HepG2 (cell line): Measurements from ENCODE around the gene ZNF277. TPM values are rescaled to one million over a fixed set of nuclear protein-coding genes. Genes with fewer than 3 reads are reported as not detected.
A peak's percentile ranks its signal among the peaks of the same experiment; 100 is the strongest.

Source experiments
- AKAP8 ChIP-seq: sonication (generic); formaldehyde crosslinking; IDR thresholded peaks from 2 replicates; pipeline ENCODE4 v1.5.1; 2020; ENCODE audit warnings: mild to moderate bottlenecking, missing genetic modification reagents
- ARID2 ChIP-seq: sonication (generic); formaldehyde crosslinking; IDR thresholded peaks from 2 replicates; pipeline ENCODE4 v1.8.1; 2022; ENCODE audit warnings: mild to moderate bottlenecking, missing genetic modification reagents, borderline replicate concordance
- ARNT2 ChIP-seq: sonication (generic); formaldehyde crosslinking; IDR thresholded peaks from 2 replicates; pipeline ENCODE4 v1.8.0; 2022; ENCODE audit warnings: mild to moderate bottlenecking, low read depth, missing genetic modification reagents, moderate library complexity
- FOXC1 ChIP-seq: sonication (generic); formaldehyde crosslinking; IDR thresholded peaks from 2 replicates; pipeline ENCODE4 v1.8.0; 2022; ENCODE audit warnings: mild to moderate bottlenecking, missing genetic modification reagents, borderline replicate concordance
- FOXM1 ChIP-seq: sonication (generic); formaldehyde crosslinking; IDR thresholded peaks from 2 replicates; pipeline ENCODE4 v1.5.0; 2020; ENCODE audit warnings: missing genetic modification reagents
- GATA4 ChIP-seq: sonication (generic); IDR thresholded peaks from 2 replicates; pipeline ENCODE4 v1.6.1; 2016; ENCODE audit warnings: antibody characterized with exemption, low read depth, borderline replicate concordance
- GATAD1 ChIP-seq: IDR thresholded peaks from 2 replicates; pipeline ENCODE4 v1.6.1; 2016; ENCODE audit warnings: missing genetic modification reagents, missing compliant biosample characterization
- HHEX ChIP-seq: IDR thresholded peaks from 2 replicates; pipeline ENCODE4 v1.6.1; 2016; ENCODE audit warnings: control low read depth
- HMGA1 ChIP-seq: sonication (generic); formaldehyde crosslinking; conservative IDR thresholded peaks from 2 replicates; pipeline ENCODE4 v1.4.0; 2020; ENCODE audit warnings: missing genetic modification reagents
- HNRNPH1 ChIP-seq: fragments of 200-400 bp; formaldehyde crosslinking; optimal IDR thresholded peaks from 2 replicates; pipeline ENCODE3; 2017; ENCODE audit warnings: mild to moderate bottlenecking, low read depth, low read length
- SNAPC2 ChIP-seq: sonication (generic); formaldehyde crosslinking; IDR thresholded peaks from 2 replicates; pipeline ENCODE4 v1.8.1; 2022; ENCODE audit warnings: mild to moderate bottlenecking, missing genetic modification reagents
- SOX13 ChIP-seq, 3 experiments: fragments of 450-650 bp in 1 of 3; sonication (generic) in 1 of 3; formaldehyde crosslinking in 1 of 3; IDR thresholded peaks in 2 of 3; conservative IDR thresholded peaks in 1 of 3; 2 replicates each; pipeline versions ENCODE4 v1.5.0 to v1.6.1; 2016 to 2020; ENCODE audit warnings: antibody characterized with exemption in 1 of 3, mild to moderate bottlenecking in 1 of 3, missing compliant biosample characterization in 1 of 3, missing genetic modification reagents in 1 of 3, moderate library complexity in 1 of 3
- SRY ChIP-seq: sonication (generic); formaldehyde crosslinking; IDR thresholded peaks from 2 replicates; pipeline ENCODE4 v1.8.0; 2022; ENCODE audit warnings: mild to moderate bottlenecking, missing genetic modification reagents
- TBX2 ChIP-seq: sonication (generic); formaldehyde crosslinking; IDR thresholded peaks from 2 replicates; pipeline ENCODE4 v1.5.0; 2020; ENCODE audit warnings: missing genetic modification reagents, mild to moderate bottlenecking, borderline replicate concordance
- TCF12 ChIP-seq, 2 experiments: fragments of 450-650 bp in 1 of 2; sonication (generic) in 1 of 2; formaldehyde crosslinking in 1 of 2; IDR thresholded peaks; 2 replicates each; pipeline versions ENCODE4 v1.6.1 to v1.8.0; 2017 to 2022; ENCODE audit warnings: antibody characterized with exemption in 1 of 2, mild to moderate bottlenecking in 1 of 2, missing genetic modification reagents in 1 of 2, moderate library complexity in 1 of 2
- TCF7L2 ChIP-seq: IDR thresholded peaks from 2 replicates; pipeline ENCODE4 v1.6.1; 2011; ENCODE audit warnings: mild to moderate bottlenecking, low read depth, low read length, moderate library complexity
- TOE1 ChIP-seq: sonication (generic); formaldehyde crosslinking; IDR thresholded peaks from 2 replicates; pipeline ENCODE4 v1.4.0; 2020; ENCODE audit warnings: mild to moderate bottlenecking, missing genetic modification reagents
- ZBTB21 ChIP-seq: sonication (generic); formaldehyde crosslinking; IDR thresholded peaks from 2 replicates; pipeline ENCODE4 v1.4.0; 2020; ENCODE audit warnings: missing genetic modification reagents
- ZFP82 ChIP-seq: sonication (generic); formaldehyde crosslinking; IDR thresholded peaks from 2 replicates; pipeline ENCODE4 v1.5.1; 2020; ENCODE audit warnings: mild to moderate bottlenecking, missing genetic modification reagents, borderline replicate concordance
- ZIK1 ChIP-seq: sonication (generic); formaldehyde crosslinking; IDR thresholded peaks from 2 replicates; pipeline ENCODE4 v1.5.0; 2020; ENCODE audit warnings: mild to moderate bottlenecking, low read depth, missing genetic modification reagents, borderline replicate concordance
- ZNF329 ChIP-seq: sonication (generic); formaldehyde crosslinking; IDR thresholded peaks from 2 replicates; pipeline ENCODE4 v1.9.0; 2021; ENCODE audit warnings: low read depth, mild to moderate bottlenecking, missing genetic modification reagents
- ZNF446 ChIP-seq: sonication (generic); formaldehyde crosslinking; IDR thresholded peaks from 2 replicates; pipeline ENCODE4 v1.5.0; 2020; ENCODE audit warnings: mild to moderate bottlenecking, missing genetic modification reagents
- ZNF614 ChIP-seq: IDR thresholded peaks from 2 replicates; pipeline ENCODE4 v1.6.1; 2018; ENCODE audit warnings: missing biosample characterization, missing genetic modification reagents, inconsistent platforms, borderline replicate concordance
- ZNF644 ChIP-seq: IDR thresholded peaks from 2 replicates; pipeline ENCODE4 v1.6.1; 2016; ENCODE audit warnings: low read depth
- polyA plus RNA-seq, 8 experiments: library from polyadenylated mRNA; depleted of rRNA in 3 of 8; stranded (reverse) in 7 of 8; unstranded in 1 of 8; fragments of >200 nt; fragmentation: Illumina TruSeq in 4 of 8; extraction: Trizol in 4 of 8; gene quantifications; 2 replicates each; pipeline versions ENCODE4 v1.2.1 to v1.2.3, GENCODE V29; 2011 to 2016; ENCODE audit warnings: low read depth in 4 of 8, missing spikeins in 1 of 8, mixed read lengths in 1 of 8; ENCODE audit not compliant: insufficient read depth in 1 of 8
- total RNA-seq, 5 experiments: library from RNA; depleted of rRNA; stranded (reverse); fragments of >200 nt; fragmentation: Illumina TruSeq; extraction: Trizol; gene quantifications; 2 replicates each; pipeline ENCODE4 v1.2.3, GENCODE V29; 2016; ENCODE audit warnings: low read depth in 1 of 5
- TF ChIP-seq, protein P1 (sequence below): sonication (generic); IDR thresholded peaks from 2 replicates; pipeline ENCODE4 v1.6.1; 2016; ENCODE audit warnings: low read depth, borderline replicate concordance
- TF ChIP-seq, protein P2 (sequence below): sonication (generic); formaldehyde crosslinking; IDR thresholded peaks from 2 replicates; pipeline ENCODE4 v1.5.1; 2020; ENCODE audit warnings: mild to moderate bottlenecking, missing genetic modification reagents, borderline replicate concordance
- TF ChIP-seq, protein P3 (sequence below): sonication (generic); formaldehyde crosslinking; IDR thresholded peaks from 2 replicates; pipeline ENCODE4 v1.5.0; 2020; ENCODE audit warnings: missing genetic modification reagents

ZNF277 gene
- total and polyA plus RNA-seq, 2 of the 13 experiments (the other 11 are each of a cell fraction or from before 2014, with no cell fraction given): 29.1 to 30.1 TPM

DNA sequence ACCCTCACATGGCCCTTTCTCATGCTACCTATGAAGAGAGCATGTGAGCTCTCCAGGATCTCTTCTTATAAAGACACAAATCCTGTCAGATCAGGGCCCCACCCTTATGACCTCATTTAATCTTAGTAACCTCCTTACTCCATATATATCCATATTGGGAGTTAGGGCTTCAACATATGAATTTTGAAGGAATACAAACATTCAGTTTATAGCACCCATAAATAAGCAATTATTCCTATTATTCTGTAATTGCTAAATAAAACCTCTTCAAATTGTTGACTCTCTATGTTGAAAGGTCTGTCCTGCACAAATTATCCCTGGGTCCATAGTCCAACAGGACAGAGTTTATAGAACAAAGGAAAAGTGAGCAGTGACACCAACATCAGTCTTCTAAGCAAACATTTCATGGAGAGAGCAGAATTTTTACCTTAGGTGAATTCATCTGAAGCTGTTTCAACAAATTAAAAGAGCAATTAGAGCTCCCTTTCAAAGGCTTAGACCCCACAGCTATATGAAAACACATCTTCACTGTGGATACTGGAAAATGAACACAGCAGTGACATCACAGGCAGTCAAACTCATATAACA, 12.5 kb upstream of the ZNF277 start (continued):
- TF ChIP-seq TOE1: no peak
- TF ChIP-seq ZNF446: no peak
- TF ChIP-seq GATAD1 (CRISPR knock-in tag): 0 out of 2 replicates have a peak, but pooled peaks have one; percentile 33
- TF ChIP-seq, protein P1, sequence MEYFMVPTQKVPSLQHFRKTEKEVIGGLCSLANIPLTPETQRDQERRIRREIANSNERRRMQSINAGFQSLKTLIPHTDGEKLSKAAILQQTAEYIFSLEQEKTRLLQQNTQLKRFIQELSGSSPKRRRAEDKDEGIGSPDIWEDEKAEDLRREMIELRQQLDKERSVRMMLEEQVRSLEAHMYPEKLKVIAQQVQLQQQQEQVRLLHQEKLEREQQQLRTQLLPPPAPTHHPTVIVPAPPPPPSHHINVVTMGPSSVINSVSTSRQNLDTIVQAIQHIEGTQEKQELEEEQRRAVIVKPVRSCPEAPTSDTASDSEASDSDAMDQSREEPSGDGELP: no peak
- no peak for TF ChIP-seq ZNF329 (CRISPR knock-in tag)
- TF ChIP-seq TCF12 (IDR thresholded peaks at IDR 0.05): no peak
- no peak for TF ChIP-seq TCF12 (CRISPR knock-in tag; IDR thresholded peaks at IDR 0.05)
- no peak for TF ChIP-seq FOXM1 (CRISPR knock-in tag)
- TF ChIP-seq, protein P2, sequence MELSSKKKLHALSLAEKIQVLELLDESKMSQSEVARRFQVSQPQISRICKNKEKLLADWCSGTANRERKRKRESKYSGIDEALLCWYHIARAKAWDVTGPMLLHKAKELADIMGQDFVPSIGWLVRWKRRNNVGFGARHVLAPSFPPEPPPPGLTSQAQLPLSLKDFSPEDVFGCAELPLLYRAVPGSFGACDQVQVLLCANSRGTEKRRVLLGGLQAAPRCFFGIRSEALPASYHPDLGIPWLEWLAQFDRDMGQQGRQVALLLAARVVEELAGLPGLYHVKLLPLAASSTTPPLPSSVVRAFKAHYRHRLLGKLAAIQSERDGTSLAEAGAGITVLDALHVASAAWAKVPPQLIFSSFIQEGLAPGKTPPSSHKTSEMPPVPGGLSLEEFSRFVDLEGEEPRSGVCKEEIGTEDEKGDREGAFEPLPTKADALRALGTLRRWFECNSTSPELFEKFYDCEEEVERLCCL (CRISPR knock-in tag): no peak
- peak; percentile 90 for TF ChIP-seq ZBTB21
- TF ChIP-seq GATA4: no peak
- TF ChIP-seq HMGA1: no peak
- no peak for TF ChIP-seq SNAPC2
- no peak for TF ChIP-seq FOXC1 (CRISPR knock-in tag)
- no peak for TF ChIP-seq ARNT2 (CRISPR knock-in tag)
- TF ChIP-seq SRY (CRISPR knock-in tag): no peak
- peak; percentile 55; the same call in 1 of the 2 replicates for TF ChIP-seq ARID2 (CRISPR knock-in tag)
- TF ChIP-seq TCF7L2: peak; percentile 52; the same call in 1 of the 2 replicates
- TF ChIP-seq HHEX (CRISPR knock-in tag): peak; percentile 9; the same call in 1 of the 2 replicates
- TF ChIP-seq HNRNPH1: no peak
- peak; percentile 82 for TF ChIP-seq TBX2 (CRISPR knock-in tag)
- TF ChIP-seq SOX13 (IDR thresholded peaks at IDR 0.05): peak; percentile 65; the same call in 1 of the 2 replicates
- TF ChIP-seq SOX13 (CRISPR knock-in tag; conservative IDR thresholded peaks at IDR 0.05 in 1 of 2, IDR thresholded peaks at IDR 0.05 in 1 of 2): peak in 1 of 2 experiments; percentile 97; a peak in 2 of 4 replicates
- TF ChIP-seq ZIK1: no peak
- peak; percentile 78 for TF ChIP-seq ZNF614 (CRISPR knock-in tag)
- TF ChIP-seq ZNF644 (CRISPR knock-in tag): peak; percentile 56; the same call in 1 of the 2 replicates
- TF ChIP-seq ZFP82: no peak
- TF ChIP-seq AKAP8 (CRISPR knock-in tag): no peak
- TF ChIP-seq, protein P3, sequence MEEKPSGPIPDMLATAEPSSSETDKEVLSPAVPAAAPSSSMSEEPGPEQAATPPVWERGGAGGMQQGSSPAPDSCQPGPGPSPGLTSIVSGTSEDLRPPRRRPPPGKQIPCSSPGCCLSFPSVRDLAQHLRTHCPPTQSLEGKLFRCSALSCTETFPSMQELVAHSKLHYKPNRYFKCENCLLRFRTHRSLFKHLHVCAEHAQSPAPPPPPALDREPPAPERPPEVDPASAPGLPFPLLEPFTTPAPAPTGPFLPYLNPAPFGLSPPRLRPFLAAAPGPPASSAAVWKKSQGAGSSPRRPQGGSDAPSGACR (CRISPR knock-in tag): peak; percentile 43; the same call in 1 of the 2 replicates
